Hematopoietic multipotent progenitor cell treated with erythropoietin and hydrocortisone succinate and interleukin-3 and kit ligand, for 8 days (in vitro differentiated cells): ENCODE measurements around the gene TMEM135.
"Not testable (repeated sequence)": the region's sequence is repeated elsewhere in the genome, so short reads cannot be mapped to it uniquely, and the experiment has no call there.

Source experiments
- DNase-seq: peaks from one replicate; pipeline ENCODE4 v3.0.0-alpha.2; 2015

Gene TMEM135

DNA sequence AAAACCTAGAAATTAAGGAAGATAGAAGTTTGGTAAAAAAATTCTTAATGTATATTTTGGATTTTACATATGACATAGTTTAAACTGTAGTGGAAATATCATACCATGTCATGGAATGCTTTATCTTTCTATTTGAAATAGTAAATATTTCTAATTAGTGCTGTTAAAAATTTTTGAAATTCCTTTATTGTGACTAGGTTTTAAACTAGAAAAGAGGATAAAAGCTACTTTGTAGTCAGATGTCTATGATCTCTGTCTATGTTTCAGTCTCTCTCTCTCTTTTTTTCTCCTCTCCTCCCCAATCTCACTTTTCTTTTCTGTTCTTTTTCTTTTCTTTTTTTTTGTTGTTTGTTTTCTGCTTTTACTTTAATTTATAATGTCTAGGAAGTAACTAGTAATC, 226.2 kb downstream of the TMEM135 start:
- no peak for DNase-seq

DNA sequence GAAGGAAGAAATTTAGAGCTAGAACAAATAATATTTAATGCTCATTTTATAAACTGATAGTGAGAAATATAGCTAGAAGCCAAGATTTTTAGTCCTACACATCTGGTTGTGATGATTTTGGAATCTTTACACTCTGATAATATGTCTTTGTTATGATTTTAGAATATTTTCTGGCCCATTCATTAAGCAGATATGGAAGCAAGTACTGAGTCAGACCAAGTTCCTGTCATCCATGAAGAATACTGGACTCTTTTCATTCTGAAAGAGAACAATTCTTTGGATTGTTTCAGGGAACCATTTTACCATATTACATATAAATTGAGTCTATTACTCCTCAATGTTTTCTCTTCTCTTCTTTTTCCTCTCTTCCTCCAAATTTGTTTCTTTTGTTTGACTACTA, 227.4 kb downstream of the TMEM135 start:
- DNase-seq: no peak

DNA sequence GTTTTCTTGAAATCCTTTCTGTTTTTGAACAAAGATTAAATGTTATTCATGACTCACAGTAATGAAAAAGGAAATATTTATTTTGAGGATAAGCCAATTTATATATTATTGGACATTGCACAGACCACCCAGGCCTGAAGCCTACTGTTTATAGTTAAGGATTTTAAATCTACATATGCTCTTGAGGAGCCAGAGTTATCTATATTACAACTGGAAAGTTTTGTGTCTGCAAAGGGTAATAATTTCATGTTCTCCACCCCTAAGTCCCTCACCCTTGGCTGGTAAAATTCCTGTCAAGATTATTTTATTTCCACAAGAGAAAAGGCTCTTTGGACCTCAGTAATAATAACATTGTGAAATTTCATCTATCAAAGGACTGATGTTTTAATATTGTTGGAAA, 228.2 kb downstream of the TMEM135 start:
- DNase-seq: no peak

DNA sequence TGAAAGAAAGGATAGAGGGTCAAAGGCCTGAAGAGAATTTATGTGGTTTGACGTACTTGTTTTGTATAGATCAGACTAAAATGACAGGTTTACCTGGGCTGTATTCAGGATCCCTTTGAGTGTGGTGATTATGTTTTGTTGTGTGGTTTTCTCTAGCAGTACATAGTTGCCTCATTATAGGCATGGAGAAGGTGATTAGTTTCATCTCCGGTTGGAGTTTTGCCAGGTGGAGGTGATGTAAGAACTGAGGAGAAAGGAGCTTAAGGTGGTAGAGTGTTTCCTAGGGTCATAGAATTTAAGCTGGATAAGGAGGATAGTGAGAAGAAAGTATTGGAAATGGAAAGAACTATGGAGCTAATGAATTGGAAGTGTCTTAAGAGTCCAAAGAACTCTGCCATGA, 229.0 kb downstream of the TMEM135 start:
- peak; percentile 5 for DNase-seq

DNA sequence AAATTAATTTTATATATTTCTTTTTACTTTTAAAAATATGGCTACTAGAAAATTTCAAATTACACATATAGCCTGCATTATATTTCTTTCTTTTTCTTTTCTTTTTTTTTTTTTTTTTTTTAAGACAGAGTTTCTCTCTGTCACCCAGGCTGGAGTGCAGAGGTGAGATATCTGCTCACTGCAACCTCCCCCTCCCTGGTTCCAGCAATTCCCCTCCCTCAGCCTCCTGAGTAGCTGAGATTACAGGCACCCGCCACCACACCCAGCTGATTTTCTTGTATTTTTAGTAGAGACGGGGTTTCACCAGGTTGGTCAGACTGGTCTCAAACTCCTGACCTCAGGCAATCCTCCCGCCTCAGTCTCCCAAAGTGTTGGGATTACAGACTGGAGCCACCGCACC, 234.2 kb downstream of the TMEM135 start:
- peak; percentile 25 for DNase-seq

DNA sequence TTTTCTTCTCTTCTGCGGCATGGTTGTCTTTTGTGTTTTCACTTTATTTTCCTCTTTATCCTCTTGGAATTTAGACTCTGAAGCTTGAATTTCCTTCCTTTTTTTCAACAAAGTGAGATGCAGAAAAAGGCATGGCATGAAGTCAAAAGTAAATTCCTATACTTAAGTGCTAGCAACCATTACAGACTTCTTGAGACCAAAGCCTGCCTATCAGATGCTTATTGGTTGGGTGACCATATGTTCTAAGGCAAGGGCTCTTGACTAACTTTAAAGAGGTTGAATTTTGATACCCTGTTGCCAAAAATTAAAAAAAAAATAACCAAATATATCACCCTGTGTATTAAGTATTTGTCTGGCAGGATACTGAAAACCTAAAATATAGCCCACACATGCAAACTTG, 237.4 kb downstream of the TMEM135 start:
- DNase-seq: no peak

DNA sequence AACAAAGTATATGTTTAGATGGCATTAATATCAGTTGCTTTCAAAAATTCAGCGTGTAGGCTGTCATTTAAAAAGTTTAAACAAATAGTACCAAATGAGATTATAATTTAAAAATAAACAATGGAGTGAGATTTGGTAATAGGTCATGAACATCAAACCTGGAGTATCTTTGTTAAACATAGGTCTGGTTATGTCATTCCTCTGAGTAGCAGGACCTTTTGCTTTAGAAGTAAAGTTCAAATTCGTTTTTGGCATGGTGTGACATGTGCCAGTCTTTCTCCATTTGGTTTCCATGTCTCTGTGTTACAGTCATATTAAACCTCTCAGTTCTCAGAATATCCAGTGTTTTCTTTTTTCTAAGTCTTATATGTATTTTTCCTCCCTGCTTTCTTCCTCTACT, 242.4 kb downstream of the TMEM135 start:
- no peak for DNase-seq

DNA sequence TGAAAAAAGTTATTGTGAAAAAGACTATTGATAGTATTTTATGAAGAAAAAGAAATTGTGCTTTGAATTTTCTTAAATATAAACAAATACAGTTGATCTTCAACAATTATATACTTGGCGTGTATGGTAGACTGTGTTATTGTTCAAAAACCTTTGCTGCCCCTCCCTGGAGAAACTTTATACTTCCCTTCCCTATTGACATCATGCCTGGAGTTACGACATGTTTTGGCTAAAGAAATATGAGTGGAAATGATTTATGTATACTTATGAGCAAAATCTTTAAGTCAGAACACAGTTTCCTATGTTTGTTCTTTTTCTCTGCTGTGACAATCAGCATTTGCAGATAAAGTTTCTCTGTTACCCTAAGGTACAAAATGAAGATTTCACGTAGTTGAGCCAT, 243.8 kb downstream of the TMEM135 start:
- peak; percentile 46 for DNase-seq

DNA sequence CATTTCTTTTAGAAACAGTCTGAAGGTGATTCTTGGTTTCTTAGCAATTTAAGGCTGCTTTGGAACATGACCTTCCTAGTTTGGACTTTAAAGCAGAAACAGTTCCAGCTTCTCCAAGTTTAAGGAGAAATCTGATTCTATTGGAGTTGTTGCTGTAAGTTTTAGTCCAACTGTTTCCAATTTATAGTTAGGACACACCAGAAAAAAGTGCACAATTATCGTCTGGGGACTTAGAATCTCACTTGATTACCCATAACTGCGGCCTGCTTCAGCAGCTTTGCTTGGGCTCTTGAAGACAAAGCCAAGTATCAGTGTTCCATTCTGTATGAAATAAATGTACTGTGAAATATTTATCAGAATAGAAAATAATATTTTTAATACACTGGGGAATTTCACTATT, 246.6 kb downstream of the TMEM135 start:
- DNase-seq: no peak

DNA sequence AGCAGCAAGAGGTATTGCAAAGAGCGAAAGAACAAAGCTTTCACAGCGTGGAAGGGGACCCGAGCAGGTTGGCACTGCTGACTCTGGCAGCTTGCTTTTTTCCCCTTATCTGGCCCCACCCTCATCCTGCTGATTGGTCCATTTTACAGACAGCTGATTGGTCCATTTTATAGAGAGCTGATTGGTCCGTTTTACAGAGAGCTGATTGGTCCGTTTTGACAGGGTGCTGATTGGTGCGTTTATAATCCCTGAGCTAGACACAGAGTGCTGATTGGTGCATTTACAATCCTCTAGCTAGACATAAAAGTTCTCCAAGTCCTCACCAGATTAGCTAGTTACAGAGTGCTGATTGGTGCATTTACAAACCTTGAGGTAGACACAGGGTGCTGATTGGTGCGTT, 247.9 kb downstream of the TMEM135 start:
- not testable (repeated sequence) for DNase-seq

DNA sequence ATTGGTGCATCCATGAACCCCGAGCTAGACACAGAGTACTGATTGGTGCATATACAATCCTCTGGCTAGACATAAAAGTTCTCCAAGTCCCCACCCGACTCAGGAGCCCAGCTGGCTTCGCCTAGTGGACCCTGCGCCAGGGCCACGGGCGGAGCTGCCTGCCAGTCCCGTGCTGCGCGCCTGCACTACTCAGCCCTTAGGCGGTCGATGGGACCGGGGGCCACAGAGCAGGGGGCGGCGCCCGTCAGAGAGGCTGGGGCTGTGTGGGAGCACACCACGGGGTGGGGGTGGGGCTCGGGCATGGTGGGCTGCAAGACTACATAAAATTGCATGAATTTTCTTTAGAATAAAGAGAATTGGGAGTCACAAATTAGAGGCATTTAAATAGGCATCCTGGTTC, 248.6 kb downstream of the TMEM135 start:
- no peak for DNase-seq

DNA sequence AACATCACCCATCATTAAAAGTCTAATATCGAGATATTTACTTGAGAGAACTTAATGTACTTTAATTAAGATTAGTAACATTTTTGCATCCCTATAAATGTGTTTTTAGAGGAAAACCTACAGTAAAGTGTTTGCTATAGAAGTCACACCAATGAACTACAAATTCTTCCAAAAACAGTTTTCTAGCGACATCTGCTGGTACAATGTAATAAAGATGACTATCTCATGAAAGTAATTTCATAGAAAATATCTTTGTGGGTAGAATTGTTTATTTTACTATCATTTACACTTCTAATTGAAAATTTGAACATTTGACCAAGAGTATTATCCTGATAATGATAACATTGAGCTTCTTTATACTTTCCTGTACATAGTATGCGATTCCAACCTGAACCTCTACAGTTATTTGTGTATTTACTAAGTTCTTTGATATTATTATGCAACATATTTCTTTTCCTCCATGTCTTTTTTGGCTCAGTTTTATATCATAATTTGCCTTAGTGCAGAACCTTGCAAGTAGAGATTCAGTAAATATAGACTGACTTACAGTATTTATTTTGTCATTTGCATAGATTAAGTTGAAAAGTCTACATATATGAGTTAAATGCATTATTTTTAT, 252.7 kb downstream of the TMEM135 start:
- DNase-seq: peak; percentile 83

DNA sequence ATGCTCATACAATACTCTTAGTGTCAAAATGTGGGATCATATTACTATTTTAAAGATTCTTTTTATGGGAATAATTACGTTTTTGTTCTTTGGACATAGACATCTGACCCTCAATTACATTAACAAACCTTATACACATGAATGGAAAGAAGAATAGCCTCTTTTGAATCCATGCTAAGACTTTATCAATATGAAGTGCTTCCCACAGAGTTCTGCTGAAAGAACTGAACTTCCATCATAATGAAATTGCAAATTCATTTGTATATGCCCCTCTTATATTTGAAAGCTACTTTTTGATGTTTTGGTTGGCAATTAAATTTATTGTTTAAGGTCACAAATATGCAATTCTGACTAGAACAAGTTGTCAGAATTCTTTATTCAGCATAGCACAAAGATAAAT, 254.9 kb downstream of the TMEM135 start:
- no peak for DNase-seq

DNA sequence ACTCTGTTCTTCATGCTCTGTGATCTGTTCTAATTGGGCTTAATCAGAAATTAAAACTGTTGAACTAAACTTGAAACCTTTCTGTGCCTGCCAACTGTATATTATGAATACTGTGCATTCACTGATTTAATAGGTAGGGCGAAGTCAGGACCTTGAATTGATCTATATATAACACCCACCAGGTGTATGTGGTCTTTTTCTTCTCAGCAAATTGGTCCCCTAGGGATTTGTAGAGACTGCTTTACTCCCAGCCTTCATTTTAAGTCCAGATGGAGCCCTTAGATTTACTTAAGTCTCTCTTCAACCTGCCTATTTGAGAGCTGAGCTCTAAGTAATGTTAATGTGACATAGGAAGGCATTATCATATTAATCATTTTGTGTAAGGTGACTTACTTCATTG, 257.5 kb downstream of the TMEM135 start:
- DNase-seq: no peak

DNA sequence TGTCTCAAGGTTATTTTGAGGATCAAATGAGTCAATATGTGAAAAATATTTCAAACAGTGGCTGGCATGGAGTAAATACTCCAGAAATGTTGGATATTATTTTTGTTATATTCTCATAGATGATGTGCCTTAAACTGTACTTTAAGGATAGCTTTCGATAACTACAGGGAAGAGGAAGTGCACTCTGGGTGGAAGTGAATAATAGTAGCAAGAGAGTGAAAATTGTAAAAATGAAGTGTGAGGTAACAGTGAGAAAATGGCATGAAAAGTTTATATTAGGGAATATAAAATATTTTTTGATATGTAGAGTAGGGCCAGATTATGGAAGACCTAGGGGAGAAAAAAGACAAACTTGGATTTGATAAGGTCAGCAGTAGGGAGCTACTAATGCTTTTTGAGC, 258.9 kb downstream of the TMEM135 start:
- DNase-seq: no peak

DNA sequence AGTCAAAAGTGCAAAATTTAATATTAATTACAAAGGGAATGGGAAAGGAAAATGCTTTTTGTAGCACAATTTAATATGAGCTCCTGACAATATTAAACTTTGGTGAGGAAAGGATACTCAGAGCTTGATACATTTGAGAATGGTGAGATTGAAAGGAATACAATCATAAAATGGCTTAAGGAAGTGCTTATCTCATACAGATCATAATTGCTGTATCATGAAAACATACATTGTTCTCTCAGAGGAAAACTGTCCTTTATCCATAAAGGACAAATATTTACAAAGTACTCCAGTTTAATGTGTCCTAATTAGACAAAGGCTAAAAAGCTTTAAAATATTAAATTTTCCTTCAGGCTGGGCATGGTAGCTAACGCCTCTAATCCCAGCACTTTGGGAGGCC, 260.4 kb downstream of the TMEM135 start:
- DNase-seq: no peak

DNA sequence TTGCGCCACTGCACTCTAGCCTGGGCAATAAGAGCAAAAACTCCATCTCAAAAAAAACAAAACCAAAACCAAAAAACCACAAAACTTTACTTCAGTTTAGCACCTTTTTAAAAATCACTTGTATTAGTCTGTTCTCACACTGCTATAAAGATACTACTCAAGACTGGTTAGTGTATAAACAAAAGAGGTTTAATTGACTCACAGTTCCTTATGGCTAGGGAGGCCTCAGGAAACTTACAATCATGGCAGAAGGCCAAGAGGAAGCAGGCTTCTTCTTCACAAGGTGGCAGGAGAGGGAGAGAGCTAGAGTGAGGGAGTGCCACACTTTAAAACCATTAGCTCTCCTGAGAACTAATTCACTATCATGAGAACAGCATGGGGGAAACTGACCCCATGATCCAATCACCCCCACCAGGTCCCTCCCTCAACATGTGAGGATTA, 261.3 kb downstream of the TMEM135 start:
- DNase-seq: peak; percentile 52

DNA sequence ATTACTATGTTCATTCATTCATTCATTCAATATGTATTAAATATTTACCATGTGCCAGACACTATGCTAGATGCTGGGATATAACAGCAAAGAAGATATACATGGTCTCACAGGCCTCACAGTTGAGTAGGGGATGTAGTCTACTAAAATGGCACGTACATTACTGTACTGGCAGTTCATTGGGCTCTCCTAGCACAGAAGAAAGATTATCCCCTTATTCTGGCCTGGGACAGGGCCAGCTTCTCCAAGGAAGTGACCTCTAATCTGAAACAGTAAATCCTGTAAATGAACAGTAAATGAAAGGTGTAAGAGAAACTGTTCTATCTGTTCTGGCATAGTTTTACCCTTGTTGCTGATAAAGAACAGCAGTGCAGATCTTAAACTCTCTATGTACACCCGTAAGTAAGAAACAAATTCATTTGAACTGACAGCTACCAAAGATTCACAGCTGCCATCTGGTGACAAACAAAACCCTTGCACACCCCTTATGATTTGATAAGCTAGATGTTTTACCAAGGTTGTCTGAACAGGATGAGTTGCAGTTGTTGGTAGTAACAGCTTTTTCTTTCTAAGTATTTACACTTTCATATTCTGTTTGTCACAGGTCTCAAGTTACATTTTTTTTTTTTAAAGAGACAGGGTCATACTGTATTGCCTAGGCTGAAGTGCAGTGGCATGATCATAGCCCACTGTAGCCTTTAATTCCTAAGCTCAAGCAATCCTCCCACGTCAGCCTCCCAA, 263.1 kb downstream of the TMEM135 start:
- DNase-seq: peak; percentile 64

DNA sequence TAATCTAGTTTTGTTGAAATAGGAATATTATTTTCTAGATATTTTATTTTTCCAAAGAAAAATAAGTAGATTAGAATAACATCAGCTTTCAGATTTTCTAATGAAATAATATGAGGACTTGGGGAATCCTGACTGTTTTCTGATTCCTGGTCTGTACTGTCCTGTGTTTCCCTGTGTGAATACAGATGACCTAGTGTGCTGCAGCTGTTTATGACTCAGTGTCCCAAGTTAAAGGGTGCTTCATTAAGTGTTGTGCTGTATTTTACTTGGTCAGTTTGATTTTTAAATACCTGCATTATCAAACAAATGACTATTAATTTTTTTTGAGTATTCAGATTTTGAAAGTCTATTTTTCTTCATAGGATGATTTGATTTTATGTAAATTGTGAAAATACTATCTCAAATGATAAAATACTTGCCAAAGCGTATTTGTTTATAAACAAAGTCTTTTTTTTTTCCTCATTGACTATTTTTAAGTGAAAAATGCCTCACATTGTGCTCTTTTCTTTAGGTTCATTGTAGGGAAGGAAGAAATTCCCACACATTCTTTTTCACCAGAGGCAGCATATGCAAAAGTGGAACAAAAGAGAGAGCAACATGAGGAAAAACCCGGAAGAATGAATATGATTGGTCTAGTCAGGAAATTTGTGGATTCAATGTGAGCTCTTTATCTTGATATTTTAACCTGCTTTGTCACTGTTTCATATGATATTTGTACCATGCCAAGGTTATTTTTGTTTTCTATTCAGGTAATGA, 264.2 kb downstream of the TMEM135 start:
- no peak for DNase-seq

DNA sequence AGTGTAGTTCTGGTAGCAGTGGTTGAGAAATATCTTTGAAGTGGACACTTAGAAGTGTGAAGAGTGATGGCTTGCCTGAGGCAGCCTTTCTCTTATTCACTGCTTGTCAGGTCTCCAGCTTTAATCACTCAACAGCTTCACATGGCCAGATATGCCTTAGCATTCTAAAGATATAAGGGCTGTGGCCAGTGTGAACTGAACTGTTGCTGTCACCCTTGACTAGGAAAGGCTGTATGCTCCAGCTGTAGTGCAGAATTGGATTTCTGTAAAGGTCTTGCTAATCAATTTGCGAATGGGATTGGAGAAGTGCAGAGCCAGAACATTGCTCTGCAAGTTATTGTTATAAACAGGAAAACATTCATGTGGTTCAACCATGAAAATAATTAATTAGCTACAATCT, 266.7 kb downstream of the TMEM135 start:
- DNase-seq: no peak

DNA sequence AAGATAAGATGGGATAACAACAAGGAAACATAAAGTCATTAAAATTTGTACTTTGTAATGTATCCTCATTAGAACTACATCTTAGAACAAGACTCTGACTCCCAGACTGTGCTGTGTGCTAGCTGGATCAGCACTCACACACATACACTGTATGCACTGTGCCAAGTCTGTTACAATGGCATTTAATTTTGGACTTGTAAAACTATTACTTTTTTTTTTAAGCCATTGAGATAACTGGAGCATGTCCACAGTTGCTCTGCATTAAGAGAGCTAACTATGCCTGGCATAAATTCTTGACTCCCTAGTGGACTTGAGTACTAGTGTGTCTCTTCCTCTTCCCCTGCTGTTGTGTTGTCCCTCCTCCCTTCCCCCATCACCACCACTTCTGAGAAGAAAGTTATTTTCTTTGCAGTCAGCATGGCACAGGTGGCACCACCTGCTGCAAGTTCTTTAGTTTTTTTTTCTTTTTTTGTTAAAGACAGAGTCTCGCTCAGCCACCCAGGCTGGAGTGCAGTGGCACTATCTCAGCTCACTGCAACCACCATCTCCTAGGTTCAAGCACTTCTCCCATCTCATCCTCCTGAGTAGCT, 268.6 kb downstream of the TMEM135 start:
- DNase-seq: no peak

DNA sequence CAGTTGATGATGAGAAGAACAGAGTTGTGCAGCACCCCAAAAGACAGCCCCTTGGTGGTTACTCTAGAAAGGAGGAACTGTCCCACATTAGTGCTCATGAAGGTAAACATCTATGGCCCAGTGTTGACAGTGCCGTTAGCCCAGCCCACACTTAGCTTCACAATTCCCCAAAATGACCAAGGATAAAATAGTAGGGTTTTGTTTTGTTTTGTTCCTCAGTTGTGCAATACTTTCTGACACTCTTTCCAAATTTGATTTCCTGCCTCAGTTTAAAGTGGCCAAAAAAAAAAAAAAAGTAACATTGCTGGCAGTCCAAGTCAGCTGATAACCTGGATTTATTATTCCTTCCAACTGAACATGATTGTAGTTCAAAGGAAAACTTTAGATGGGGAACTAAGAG, 269.4 kb downstream of the TMEM135 start:
- DNase-seq: no peak

DNA sequence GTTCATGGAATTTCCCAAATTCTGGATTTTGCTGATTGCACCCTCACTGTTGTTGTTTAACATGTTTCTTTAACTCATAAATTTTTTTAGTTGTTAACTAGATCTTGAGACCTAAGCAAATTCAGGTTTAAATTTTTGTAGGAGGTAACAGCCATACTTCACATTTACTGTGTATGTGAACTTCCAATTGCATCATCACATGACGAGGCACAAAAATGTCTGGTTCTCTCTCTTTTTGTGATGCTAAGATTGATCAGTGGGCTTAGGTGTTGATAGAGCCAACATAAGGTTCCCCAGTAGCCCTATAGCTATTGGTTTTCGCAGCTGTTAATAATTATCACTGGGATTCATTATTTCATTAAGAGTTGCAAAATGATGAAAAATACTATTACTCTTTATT, 277.5 kb downstream of the TMEM135 start:
- no peak for DNase-seq

DNA sequence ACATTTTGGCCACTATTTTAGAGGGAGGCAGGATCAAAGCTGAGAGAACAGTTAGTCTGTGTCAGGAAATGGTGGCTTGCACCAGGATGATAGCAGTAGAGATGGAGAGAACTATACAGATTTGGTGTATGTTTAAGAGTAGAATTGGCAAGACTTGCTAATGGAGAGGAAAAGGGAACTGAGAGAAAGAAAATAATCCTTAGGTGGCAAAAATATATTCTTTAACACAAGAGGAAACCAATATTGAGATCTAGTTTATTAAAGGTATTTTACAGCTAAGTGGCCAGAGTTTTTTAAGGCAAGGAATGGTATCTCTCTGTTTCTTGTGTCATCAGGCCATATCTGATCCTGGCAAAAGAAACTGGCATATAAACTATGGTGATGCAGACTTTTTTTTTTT, 278.8 kb downstream of the TMEM135 start:
- DNase-seq: no peak
